ENCODE data around the gene CREB5. TPM values are rescaled to one million over a fixed set of nuclear protein-coding genes. Genes with fewer than 3 reads are reported as not detected.

CREB5 gene
- total and polyA plus RNA-seq, 2 of the 13 experiments (the other 11 are each of a cell fraction or from before 2014, with no cell fraction given) = 0.38 to 0.71 TPM

DNA sequence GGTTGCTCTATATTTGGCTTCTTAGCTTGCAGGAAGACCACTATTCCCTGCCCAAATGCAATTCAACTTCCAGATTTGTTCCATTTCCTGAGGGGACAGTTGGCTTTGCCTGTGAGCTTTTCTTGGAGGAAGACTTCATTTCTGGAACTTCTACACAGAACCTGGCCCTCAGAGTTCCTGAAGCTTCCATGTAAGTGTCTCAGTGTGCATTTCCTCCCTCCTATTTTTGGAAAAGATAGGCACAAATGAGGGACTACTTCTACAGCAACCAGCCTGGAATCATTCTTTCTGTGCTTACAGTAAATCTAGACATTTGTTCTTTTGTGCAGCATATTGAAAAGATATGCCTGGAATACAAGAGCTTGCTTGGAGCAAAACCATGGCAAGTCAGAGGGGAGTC is 164.3 kb downstream of the CREB5 start (continued):
- TF ChIP-seq, protein P1, sequence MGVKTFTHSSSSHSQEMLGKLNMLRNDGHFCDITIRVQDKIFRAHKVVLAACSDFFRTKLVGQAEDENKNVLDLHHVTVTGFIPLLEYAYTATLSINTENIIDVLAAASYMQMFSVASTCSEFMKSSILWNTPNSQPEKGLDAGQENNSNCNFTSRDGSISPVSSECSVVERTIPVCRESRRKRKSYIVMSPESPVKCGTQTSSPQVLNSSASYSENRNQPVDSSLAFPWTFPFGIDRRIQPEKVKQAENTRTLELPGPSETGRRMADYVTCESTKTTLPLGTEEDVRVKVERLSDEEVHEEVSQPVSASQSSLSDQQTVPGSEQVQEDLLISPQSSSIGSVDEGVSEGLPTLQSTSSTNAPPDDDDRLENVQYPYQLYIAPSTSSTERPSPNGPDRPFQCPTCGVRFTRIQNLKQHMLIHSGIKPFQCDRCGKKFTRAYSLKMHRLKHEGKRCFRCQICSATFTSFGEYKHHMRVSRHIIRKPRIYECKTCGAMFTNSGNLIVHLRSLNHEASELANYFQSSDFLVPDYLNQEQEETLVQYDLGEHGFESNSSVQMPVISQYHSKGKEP (CRISPR knock-in tag; IDR thresholded peaks at IDR 0.05) = no peak
- TF ChIP-seq ZFP36L2 (CRISPR knock-in tag; IDR thresholded peaks at IDR 0.05) = no peak
- TF ChIP-seq ZFP36L1 (CRISPR knock-in tag; IDR thresholded peaks at IDR 0.05) = no peak
- TF ChIP-seq FOXJ3 (CRISPR knock-in tag; IDR thresholded peaks at IDR 0.05; ENCODE audit: borderline replicate concordance) = no peak
- no peak for TF ChIP-seq FOXO1 (CRISPR knock-in tag; IDR thresholded peaks at IDR 0.05)
- no peak for TF ChIP-seq ZNF841 (CRISPR knock-in tag; IDR thresholded peaks at IDR 0.05; ENCODE audit: borderline replicate concordance)

DNA sequence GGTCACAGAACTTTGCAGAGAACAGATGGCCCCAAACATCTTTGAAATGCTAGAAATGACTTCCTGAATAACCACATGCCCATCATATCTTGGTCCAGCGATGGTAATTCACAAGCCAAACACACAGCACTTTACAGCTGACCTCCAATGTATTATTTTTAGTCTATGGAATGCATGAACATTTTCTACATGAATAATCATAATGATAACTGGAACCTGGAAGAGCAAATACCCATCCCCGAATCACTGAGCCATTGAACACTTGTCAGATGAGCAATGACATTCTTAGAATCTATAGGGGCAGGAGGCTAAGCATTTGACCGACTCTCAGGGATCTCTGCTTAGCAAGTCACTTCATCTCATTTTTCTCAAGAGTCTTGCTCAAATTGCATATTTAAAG is 167.3 kb downstream of the CREB5 start:
- no peaks in the 10 kb centered on the region for H4K20me1 ChIP-seq (ENCODE audit: insufficient read depth, low read length)
- ATAC-seq (no peak), DNase-seq (ENCODE audit: low spot score) (no peak), FAIRE-seq (no peak)
- no peak overlapping the region for H2AFZ ChIP-seq (ENCODE audit: low read length)
- no peaks in the 10 kb centered on the region for H3K79me2 ChIP-seq (ENCODE audit: insufficient read depth, low read length)
- TF ChIP-seq, protein P2, sequence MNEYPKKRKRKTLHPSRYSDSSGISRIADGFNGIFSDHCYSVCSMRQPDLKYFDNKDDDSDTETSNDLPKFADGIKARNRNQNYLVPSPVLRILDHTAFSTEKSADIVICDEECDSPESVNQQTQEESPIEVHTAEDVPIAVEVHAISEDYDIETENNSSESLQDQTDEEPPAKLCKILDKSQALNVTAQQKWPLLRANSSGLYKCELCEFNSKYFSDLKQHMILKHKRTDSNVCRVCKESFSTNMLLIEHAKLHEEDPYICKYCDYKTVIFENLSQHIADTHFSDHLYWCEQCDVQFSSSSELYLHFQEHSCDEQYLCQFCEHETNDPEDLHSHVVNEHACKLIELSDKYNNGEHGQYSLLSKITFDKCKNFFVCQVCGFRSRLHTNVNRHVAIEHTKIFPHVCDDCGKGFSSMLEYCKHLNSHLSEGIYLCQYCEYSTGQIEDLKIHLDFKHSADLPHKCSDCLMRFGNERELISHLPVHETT (CRISPR knock-in tag; conservative IDR thresholded peaks at IDR 0.05) = no peak
- no peak for TF ChIP-seq MAF1 (CRISPR knock-in tag; IDR thresholded peaks at IDR 0.05; ENCODE audit: borderline replicate concordance)
- no peak for TF ChIP-seq KDM2A (CRISPR knock-in tag; IDR thresholded peaks at IDR 0.05; ENCODE audit: borderline replicate concordance, low read depth)
- TF ChIP-seq FOXA1 (IDR thresholded peaks at IDR 0.05) = no peak
- no peak for TF ChIP-seq FOXA1 (CRISPR knock-in tag; IDR thresholded peaks at IDR 0.05)
- TF ChIP-seq, protein P3, sequence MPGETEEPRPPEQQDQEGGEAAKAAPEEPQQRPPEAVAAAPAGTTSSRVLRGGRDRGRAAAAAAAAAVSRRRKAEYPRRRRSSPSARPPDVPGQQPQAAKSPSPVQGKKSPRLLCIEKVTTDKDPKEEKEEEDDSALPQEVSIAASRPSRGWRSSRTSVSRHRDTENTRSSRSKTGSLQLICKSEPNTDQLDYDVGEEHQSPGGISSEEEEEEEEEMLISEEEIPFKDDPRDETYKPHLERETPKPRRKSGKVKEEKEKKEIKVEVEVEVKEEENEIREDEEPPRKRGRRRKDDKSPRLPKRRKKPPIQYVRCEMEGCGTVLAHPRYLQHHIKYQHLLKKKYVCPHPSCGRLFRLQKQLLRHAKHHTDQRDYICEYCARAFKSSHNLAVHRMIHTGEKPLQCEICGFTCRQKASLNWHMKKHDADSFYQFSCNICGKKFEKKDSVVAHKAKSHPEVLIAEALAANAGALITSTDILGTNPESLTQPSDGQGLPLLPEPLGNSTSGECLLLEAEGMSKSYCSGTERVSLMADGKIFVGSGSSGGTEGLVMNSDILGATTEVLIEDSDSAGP (CRISPR knock-in tag; IDR thresholded peaks at IDR 0.05; ENCODE audit: borderline replicate concordance) = no peak
- TF ChIP-seq, protein P4, sequence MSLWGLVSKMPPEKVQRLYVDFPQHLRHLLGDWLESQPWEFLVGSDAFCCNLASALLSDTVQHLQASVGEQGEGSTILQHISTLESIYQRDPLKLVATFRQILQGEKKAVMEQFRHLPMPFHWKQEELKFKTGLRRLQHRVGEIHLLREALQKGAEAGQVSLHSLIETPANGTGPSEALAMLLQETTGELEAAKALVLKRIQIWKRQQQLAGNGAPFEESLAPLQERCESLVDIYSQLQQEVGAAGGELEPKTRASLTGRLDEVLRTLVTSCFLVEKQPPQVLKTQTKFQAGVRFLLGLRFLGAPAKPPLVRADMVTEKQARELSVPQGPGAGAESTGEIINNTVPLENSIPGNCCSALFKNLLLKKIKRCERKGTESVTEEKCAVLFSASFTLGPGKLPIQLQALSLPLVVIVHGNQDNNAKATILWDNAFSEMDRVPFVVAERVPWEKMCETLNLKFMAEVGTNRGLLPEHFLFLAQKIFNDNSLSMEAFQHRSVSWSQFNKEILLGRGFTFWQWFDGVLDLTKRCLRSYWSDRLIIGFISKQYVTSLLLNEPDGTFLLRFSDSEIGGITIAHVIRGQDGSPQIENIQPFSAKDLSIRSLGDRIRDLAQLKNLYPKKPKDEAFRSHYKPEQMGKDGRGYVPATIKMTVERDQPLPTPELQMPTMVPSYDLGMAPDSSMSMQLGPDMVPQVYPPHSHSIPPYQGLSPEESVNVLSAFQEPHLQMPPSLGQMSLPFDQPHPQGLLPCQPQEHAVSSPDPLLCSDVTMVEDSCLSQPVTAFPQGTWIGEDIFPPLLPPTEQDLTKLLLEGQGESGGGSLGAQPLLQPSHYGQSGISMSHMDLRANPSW (CRISPR knock-in tag; IDR thresholded peaks at IDR 0.05; ENCODE audit: borderline replicate concordance) = no peak
- no peak for TF ChIP-seq SAP130 (CRISPR knock-in tag; IDR thresholded peaks at IDR 0.05; ENCODE audit: low read depth)
- TF ChIP-seq ZBTB3 (CRISPR knock-in tag; IDR thresholded peaks at IDR 0.05; ENCODE audit: borderline replicate concordance, low read depth) = no peak
- TF ChIP-seq CBFB (CRISPR knock-in tag; IDR thresholded peaks at IDR 0.05) = no peak
- no peak for TF ChIP-seq ATF7-NPFF (CRISPR knock-in tag; IDR thresholded peaks at IDR 0.05; ENCODE audit: low read depth)
- no peak for TF ChIP-seq ZNF562 (CRISPR knock-in tag; IDR thresholded peaks at IDR 0.05; ENCODE audit: borderline replicate concordance)
- ChIA-PET POLR2A (no interaction called here), CTCF (ENCODE audit: low intra/inter-chr PET ratio, low total read pairs) (no interaction called here)
- no peaks in the 10 kb centered on the region for H3K4me1 ChIP-seq (ENCODE audit: insufficient read depth, low read length)
- intact Hi-C loops (cut with micrococcal nuclease; ENCODE audit: unreplicated experiment) (no loop called here), in situ Hi-C loops (cut with HindIII; ENCODE audit: extremely low pct_ligation_motif_present, low pct_unique_long_range_greater_than_20kb) (no loop called here)
- no peak overlapping the region for H3K4me3 ChIP-seq (replicated peaks in 1 of 3; ENCODE audit: insufficient read depth in 1 of 3, low read depth in 2 of 3, low read length in 3 of 3)
- H3K36me3 ChIP-seq (replicated peaks in 1 of 2; ENCODE audit: control insufficient read depth in 1 of 2, insufficient read depth in 2 of 2, low read length in 2 of 2) = no peaks in the 10 kb centered on the region
- 36% methylated on average over 3 of the region's 3 CpGs for WGBS (ENCODE audit: low lambda C conversion rate)
- H3K4me2 ChIP-seq (ENCODE audit: low read depth, low read length) = no peak overlapping the region
- BruUV-seq (replicated peaks) = no TSS peak
- H3K9me3 ChIP-seq (ENCODE audit: low read length) = no peaks in the 10 kb centered on the region
- H3K27ac ChIP-seq (ENCODE audit: extremely low read length, insufficient read depth, low read length) = no peak overlapping the region
- no peak overlapping the region for H3K9ac ChIP-seq (ENCODE audit: insufficient read depth, low read depth, low read length)
- H3K27me3 ChIP-seq (ENCODE audit: control insufficient read depth in 1 of 2, insufficient read depth in 2 of 2, low read length in 2 of 2) = peaks cover 0 to 31% of the 10 kb centered on the region in 2 experiments; a peak in 3 of 5 replicates
